Thymus (tissue), 14 donors: ENCODE measurements around the gene PLAA. TPM values are rescaled to one million over a fixed set of nuclear protein-coding genes. Genes with fewer than 3 reads are reported as not detected.

ENCODE experiments used
- DNase-seq, 9 donors: peaks; one replicate each; pipeline ENCODE4 v3.0.0-alpha.2; 2013; ENCODE audit warnings: low spot score in 9 of 9, low read depth in 6 of 9, missing footprints in 1 of 9
- H3K27ac ChIP-seq, 2 donors: one replicate each; pipeline ENCODE4 v1.5.1; 2013; ENCODE audit warnings: control low read depth in 1 of 2, low read depth in 1 of 2, low read length in 1 of 2, mild to moderate bottlenecking in 1 of 2, moderate library complexity in 1 of 2
- H3K27me3 ChIP-seq, 2 donors: one replicate each; pipeline ENCODE4 v1.5.1; 2013; ENCODE audit warnings: low read length in 1 of 2; ENCODE audit not compliant: control insufficient read depth in 2 of 2, insufficient read depth in 1 of 2
- H3K36me3 ChIP-seq, 2 donors: one replicate each; pipeline ENCODE4 v1.5.1; 2013; ENCODE audit warnings: low read length in 1 of 2, mild to moderate bottlenecking in 1 of 2, moderate library complexity in 1 of 2; ENCODE audit not compliant: control insufficient read depth in 2 of 2, insufficient read depth in 2 of 2
- H3K4me1 ChIP-seq, 2 donors: one replicate each; pipeline ENCODE4 v1.5.1; 2013; ENCODE audit warnings: low read length in 2 of 2; ENCODE audit not compliant: control insufficient read depth in 2 of 2, insufficient read depth in 2 of 2
- H3K4me3 ChIP-seq, 2 donors: one replicate each; pipeline ENCODE4 v1.5.1; 2013; ENCODE audit warnings: low read length in 2 of 2, control low read depth in 1 of 2, mild to moderate bottlenecking in 1 of 2
- H3K9me3 ChIP-seq, 2 donors: one replicate each; pipeline ENCODE4 v1.5.1; 2013; ENCODE audit warnings: low read length in 1 of 2, mild to moderate bottlenecking in 1 of 2; ENCODE audit not compliant: control insufficient read depth in 2 of 2, insufficient read depth in 1 of 2
- WGBS: extraction: QIAGEN DNeasy Blood & Tissue Kit; methylation state at CpG from one replicate; pipeline ENCODE4 v1.1.7; 2013; 5-methylcytosine and 5-hydroxymethylcytosine counted together
- long read RNA-seq, 10 donors: transcript quantifications; one replicate each; lab custom pipeline, GENCODE V29; 2026
- polyA plus RNA-seq: library from polyadenylated mRNA; stranded (reverse); fragments of 200-250 nt; gene quantifications from one replicate; pipeline ENCODE4 v1.2.3, GENCODE V29; 2013
- total RNA-seq: library from RNA; stranded (reverse); fragments of 120-200 nt; gene quantifications from one replicate; pipeline ENCODE4 v1.2.4, GENCODE V29; 2013
- donor health status: healthy.

Gene PLAA
- total RNA-seq, result 18.6 TPM
- 14.0 TPM for polyA plus RNA-seq
- long read RNA-seq, donor 1, full-length matches to known transcripts, result 1 of 1 reads
- long read RNA-seq, donor 1, partial matches to known transcripts, result 0 of 1 reads
- long read RNA-seq, donor 1, other reads (novel, unspliced or antisense), result 0 of 1 reads
- long read RNA-seq, donor 2, result 0 reads
- long read RNA-seq, donor 3, full-length matches to known transcripts, result 6 of 6 reads
- long read RNA-seq, donor 3, partial matches to known transcripts, result 0 of 6 reads
- long read RNA-seq, donor 3, other reads (novel, unspliced or antisense), result 0 of 6 reads
- long read RNA-seq, donor 4, full-length matches to known transcripts, result 6 of 6 reads
- long read RNA-seq, donor 4, partial matches to known transcripts, result 0 of 6 reads
- long read RNA-seq, donor 4, other reads (novel, unspliced or antisense), result 0 of 6 reads
- long read RNA-seq, donor 5, full-length matches to known transcripts, result 10 of 10 reads
- long read RNA-seq, donor 5, partial matches to known transcripts, result 0 of 10 reads
- long read RNA-seq, donor 5, other reads (novel, unspliced or antisense), result 0 of 10 reads
- long read RNA-seq, donor 6, full-length matches to known transcripts, result 2 of 2 reads
- long read RNA-seq, donor 6, partial matches to known transcripts, result 0 of 2 reads
- long read RNA-seq, donor 6, other reads (novel, unspliced or antisense), result 0 of 2 reads
- long read RNA-seq, donor 7, full-length matches to known transcripts, result 7 of 7 reads
- long read RNA-seq, donor 7, partial matches to known transcripts, result 0 of 7 reads
- long read RNA-seq, donor 7, other reads (novel, unspliced or antisense), result 0 of 7 reads
- long read RNA-seq, donor 8, full-length matches to known transcripts, result 1 of 1 reads
- long read RNA-seq, donor 8, partial matches to known transcripts, result 0 of 1 reads
- long read RNA-seq, donor 8, other reads (novel, unspliced or antisense), result 0 of 1 reads
- long read RNA-seq, donor 9, full-length matches to known transcripts, result 3 of 3 reads
- long read RNA-seq, donor 9, partial matches to known transcripts, result 0 of 3 reads
- long read RNA-seq, donor 9, other reads (novel, unspliced or antisense), result 0 of 3 reads
- long read RNA-seq, donor 10, full-length matches to known transcripts, result 7 of 7 reads
- long read RNA-seq, donor 10, partial matches to known transcripts, result 0 of 7 reads
- long read RNA-seq, donor 10, other reads (novel, unspliced or antisense), result 0 of 7 reads

DNA sequence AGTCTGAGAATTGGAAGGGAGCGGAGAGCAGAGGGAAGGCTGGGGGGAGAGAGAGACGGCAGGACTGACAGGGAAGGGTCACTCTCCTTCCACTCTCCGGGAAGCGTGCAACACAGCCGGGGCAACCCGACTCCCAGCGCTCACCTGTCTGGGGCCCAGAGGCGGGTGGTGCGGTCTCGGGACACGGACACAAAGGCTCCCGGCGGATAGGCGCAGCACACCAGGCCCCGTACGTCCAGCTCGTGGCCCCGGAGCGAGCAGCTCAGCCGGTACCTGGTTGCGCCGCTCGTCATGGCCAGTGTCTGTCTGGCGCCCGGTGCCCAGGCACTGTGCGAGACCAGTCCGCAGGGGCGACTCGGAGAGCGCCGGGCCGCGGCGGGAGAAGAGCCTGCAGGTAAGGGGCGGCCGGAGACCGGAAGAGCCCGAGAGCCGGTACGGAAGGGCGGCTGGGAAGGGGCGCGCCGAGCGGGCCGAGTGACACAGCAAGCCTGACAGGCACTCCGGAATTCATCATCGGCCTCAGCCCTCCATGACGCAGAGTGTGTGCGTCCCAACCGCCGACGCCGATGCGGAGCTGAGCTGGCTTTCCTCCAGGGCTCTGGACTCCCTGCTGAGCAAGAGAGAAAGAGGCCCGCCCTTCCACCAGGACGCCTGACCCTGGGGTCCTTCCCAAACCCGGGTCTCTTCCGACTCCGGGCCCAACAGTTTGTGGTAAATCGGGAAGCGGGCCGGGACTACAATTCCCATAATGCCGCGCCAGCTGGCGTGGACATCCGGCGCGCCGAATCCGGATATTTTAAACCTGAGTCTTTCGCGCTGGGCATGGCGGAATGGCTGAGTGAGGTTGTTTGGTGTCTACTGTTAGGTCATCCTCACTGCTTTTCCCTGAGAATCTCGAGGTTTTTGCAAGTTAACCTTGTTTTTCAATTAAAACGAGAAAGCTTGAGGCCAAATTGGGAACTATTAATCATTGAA lies at the start of gene PLAA:
Gene PLAA, minus strand, starts transcription at position 490 of the 975 bp plus-strand sequence. Its CDS starts 197 bp downstream, at position 293.
- Histone ChIP-seq H3K27ac (peak within 1 kb of the TSS; percentile 95 to 97), H3K9me3 (no peaks in the 10 kb centered on the region), H3K4me3 (peak within 1 kb of the TSS; percentile 84 to 99), H3K4me1 (peaks cover 8 to 11% of the 10 kb centered on the region in 2 donors), H3K27me3 (no peaks in the 10 kb centered on the region), H3K36me3 (peaks cover 0 to 6% of the 10 kb centered on the region in 2 donors)
- under 1% methylated on average over 76 of the region's 76 CpGs for WGBS
- DNase-seq, result peak; percentile 67 to 94 (median 87)

- DNase-seq, result no peak
- Histone ChIP-seq H3K4me3 (no peak overlapping the region), H3K36me3 (peaks cover 0 to 3% of the 10 kb centered on the region in 2 donors), H3K4me1 (no peaks in the 10 kb centered on the region), H3K27me3 (no peaks in the 10 kb centered on the region), H3K9me3 (no peaks in the 10 kb centered on the region), H3K27ac (no peak overlapping the region)
- 95% methylated on average over 2 of the region's 2 CpGs for WGBS
These were observed 48.8 kb upstream of the PLAA start for GRCh38 chr9:26995810-26996209.

DNA sequence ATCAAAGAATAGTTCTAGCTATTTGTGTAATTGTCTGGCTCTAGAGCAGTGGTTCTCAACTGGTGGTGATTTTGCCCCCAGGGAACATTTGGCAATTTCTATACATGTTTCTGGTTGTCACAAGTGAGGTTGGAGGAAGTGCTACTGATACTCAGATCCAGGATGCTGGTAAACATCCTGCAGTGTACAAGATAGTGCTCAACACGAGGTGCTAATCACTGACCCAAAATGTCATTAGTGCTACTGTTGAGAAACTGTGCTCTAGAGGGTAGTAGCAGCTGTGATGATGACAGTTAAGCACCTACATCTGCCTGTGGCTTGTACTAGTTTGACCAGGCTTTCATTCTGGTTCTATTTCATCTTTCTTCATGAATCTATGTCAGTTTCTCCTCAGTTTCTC lies 36.3 kb upstream of the PLAA start:
- Histone ChIP-seq H3K27me3 (no peaks in the 10 kb centered on the region), H3K36me3 (peaks cover 9 to 14% of the 10 kb centered on the region in 2 donors), H3K27ac (no peak overlapping the region), H3K4me3 (no peak overlapping the region), H3K4me1 (no peaks in the 10 kb centered on the region), H3K9me3 (no peaks in the 10 kb centered on the region)
- WGBS, result 85% methylated on average over 1 of the region's 1 CpG
- DNase-seq, result no peak

GRCh38 chr9:26975728-26976707 lies 29.0 kb upstream of the PLAA start:
- no peaks in the 10 kb centered on the region for H3K9me3 ChIP-seq
- H3K36me3 ChIP-seq, result peaks cover 0 to 4% of the 10 kb centered on the region in 2 donors
- no peak overlapping the region for H3K27ac ChIP-seq
- no peak overlapping the region for H3K4me3 ChIP-seq
- WGBS, result 97% methylated on average over 18 of the region's 18 CpGs
- DNase-seq, result peak in 2 of 9 donors; percentile 11 to 22
- no peaks in the 10 kb centered on the region for H3K4me1 ChIP-seq
- H3K27me3 ChIP-seq, result no peaks in the 10 kb centered on the region

DNA sequence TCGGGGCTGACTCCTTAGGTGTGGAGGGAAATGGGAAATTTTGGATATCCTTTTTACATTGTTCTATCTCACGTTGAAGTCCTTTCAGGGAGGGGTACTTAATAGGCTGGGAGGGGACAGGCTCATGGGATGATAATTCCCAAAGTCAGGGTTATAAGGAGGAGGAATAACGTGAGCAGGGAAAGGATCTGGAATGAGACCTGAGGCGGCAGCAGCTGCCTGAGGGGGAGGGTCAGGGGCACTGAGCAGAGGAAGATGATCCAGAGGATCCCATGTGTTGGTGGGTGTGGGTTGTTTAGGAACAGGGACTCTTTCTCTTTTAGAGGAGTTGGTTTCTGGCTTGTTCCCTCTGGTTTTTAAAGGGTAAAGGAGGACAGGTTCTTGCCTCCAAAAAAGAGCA lies 27.9 kb upstream of the PLAA start:
- H3K27me3 ChIP-seq, result no peaks in the 10 kb centered on the region
- no peak for DNase-seq
- WGBS, result 98% methylated on average over 4 of the region's 4 CpGs
- H3K9me3 ChIP-seq, result no peaks in the 10 kb centered on the region
- no peak overlapping the region for H3K27ac ChIP-seq
- no peaks in the 10 kb centered on the region for H3K36me3 ChIP-seq
- H3K4me3 ChIP-seq, result no peak overlapping the region
- H3K4me1 ChIP-seq, result no peaks in the 10 kb centered on the region

GRCh38 chr9:26973989-26974388 lies 26.9 kb upstream of the PLAA start:
- no peaks in the 10 kb centered on the region for H3K27me3 ChIP-seq
- H3K4me3 ChIP-seq, result no peak overlapping the region
- WGBS, result 98% methylated on average over 5 of the region's 5 CpGs

GRCh38 chr9:26971721-26972120 lies 24.7 kb upstream of the PLAA start:
- WGBS, result 98% methylated on average over 1 of the region's 1 CpG
- no peaks in the 10 kb centered on the region for H3K9me3 ChIP-seq
- no peaks in the 10 kb centered on the region for H3K36me3 ChIP-seq
- no peak for DNase-seq
- H3K4me3 ChIP-seq, result no peak overlapping the region
- H3K4me1 ChIP-seq, result no peaks in the 10 kb centered on the region
- no peaks in the 10 kb centered on the region for H3K27me3 ChIP-seq
- no peak overlapping the region for H3K27ac ChIP-seq

More at GRCh38 chr9:26973989-26974388, 26.9 kb upstream of the PLAA start:
- Histone ChIP-seq H3K36me3 (no peaks in the 10 kb centered on the region), H3K9me3 (no peaks in the 10 kb centered on the region), H3K4me1 (no peaks in the 10 kb centered on the region), H3K27ac (no peak overlapping the region)
- no peak for DNase-seq
